Thyroid gland (tissue), 4 donors: ENCODE data around the gene CNTN1.

Source experiments
- CTCF ChIP-seq, 6 experiments: fragments of 200-600 bp in 3 of 6; fragments of 450-650 bp in 3 of 6; sonication (generic) in 3 of 6; IDR thresholded peaks; one replicate each; pipeline ENCODE4 v1.5.1; 2016 to 2019; ENCODE audit warnings: antibody characterized with exemption in 6 of 6, mild to moderate bottlenecking in 2 of 6, inconsistent platforms in 1 of 6, moderate library complexity in 1 of 6
- POLR2A ChIP-seq, 2 donors: fragments of 450-650 bp; IDR thresholded peaks; one replicate each; pipeline ENCODE4 v1.6.1; 2017; ENCODE audit warnings: antibody characterized with exemption in 2 of 2, mild to moderate bottlenecking in 2 of 2, moderate library complexity in 1 of 2

DNA sequence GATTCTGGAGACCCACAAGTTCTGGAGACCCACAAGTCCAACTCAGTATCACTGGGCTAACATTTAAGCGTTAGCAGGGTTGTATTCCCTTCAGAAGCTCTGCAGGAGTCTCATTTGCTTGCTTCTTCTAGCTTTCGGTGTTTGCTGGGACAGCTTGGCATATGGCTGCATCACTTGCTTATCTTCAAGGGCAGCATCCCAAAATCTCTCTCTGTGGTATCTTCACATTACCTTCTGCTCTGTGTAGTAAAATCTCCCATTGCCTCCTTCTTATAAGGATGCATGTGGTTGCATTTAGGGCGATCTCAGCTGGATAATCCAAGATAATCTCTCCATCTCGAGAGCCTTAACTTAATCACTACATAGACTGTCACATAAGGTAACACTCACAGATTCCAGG is 7.3 kb upstream of the CNTN1 start:
- TF ChIP-seq CTCF (IDR thresholded peaks at IDR 0.05) (no peak), POLR2A (IDR thresholded peaks at IDR 0.05) (no peak)
